Measurements from ENCODE around the gene PDZK1IP1. TPM values are rescaled to one million over a fixed set of nuclear protein-coding genes. Genes with fewer than 3 reads are reported as not detected.

PDZK1IP1 gene
- total RNA-seq, 1 experiment from 2014 or later = not detected

DNA sequence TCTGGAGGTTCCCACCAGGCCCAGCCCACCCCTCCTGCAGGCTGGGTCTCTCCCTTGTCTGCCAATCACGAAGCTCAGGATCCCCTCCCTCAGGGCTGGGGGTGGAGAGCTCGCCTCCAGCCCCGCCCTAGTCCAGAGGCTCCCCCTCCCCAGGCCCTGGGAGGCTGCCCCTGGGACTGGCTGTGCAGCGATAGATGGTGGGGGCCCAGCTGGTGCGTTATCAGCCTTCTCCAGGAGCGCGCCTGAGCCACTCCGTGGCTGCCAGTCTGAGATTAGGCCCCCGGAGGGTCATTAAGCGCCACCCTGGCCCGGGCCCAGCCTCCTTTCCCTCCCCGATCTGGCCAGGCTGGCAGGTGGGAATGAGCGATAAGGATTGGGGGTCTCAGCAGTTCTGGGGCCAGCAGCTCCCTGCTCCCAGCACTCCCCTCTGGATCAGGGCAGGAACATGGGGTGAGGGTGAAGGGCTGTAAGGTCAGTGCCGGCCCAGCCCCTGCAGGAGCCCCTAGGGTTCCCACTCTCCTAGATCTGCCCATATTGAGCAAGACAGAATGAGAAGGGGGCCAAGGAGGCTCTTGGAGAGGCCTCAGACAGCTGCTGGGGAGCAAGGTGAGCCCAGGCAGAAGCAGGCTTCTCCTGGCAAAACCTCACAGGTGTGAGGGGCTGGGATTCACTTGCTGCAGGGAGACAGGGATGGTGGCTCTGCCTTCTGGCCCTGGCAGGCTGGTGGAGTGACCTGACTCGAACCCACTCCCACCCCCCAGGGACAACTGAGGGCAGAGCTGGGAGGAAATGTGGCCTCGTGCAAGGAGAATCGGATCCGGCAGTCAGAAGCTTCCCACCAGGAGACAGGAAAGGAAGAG is 8.5 kb downstream of the PDZK1IP1 start:
- Histone ChIP-seq H3K36me3 (ENCODE audit: insufficient read depth, low read length, poor library complexity, severe bottlenecking) (no peaks in the 10 kb centered on the region), H3K9me3 (ENCODE audit: low read depth, low read length, poor library complexity, severe bottlenecking) (no peaks in the 10 kb centered on the region), H3K27me3 (replicated peaks; ENCODE audit: insufficient read depth, low read depth, low read length, poor library complexity) (peaks cover 10% of the 10 kb centered on the region), H3K27ac (ENCODE audit: low read depth, low read length, poor library complexity, severe bottlenecking) (no peak overlapping the region), H3K4me1 (ENCODE audit: insufficient read depth, low read length, poor library complexity, severe bottlenecking) (no peaks in the 10 kb centered on the region), H3K4me3 (ENCODE audit: low read depth, low read length, poor library complexity, severe bottlenecking) (no peak overlapping the region)
- TF ChIP-seq, protein P1, sequence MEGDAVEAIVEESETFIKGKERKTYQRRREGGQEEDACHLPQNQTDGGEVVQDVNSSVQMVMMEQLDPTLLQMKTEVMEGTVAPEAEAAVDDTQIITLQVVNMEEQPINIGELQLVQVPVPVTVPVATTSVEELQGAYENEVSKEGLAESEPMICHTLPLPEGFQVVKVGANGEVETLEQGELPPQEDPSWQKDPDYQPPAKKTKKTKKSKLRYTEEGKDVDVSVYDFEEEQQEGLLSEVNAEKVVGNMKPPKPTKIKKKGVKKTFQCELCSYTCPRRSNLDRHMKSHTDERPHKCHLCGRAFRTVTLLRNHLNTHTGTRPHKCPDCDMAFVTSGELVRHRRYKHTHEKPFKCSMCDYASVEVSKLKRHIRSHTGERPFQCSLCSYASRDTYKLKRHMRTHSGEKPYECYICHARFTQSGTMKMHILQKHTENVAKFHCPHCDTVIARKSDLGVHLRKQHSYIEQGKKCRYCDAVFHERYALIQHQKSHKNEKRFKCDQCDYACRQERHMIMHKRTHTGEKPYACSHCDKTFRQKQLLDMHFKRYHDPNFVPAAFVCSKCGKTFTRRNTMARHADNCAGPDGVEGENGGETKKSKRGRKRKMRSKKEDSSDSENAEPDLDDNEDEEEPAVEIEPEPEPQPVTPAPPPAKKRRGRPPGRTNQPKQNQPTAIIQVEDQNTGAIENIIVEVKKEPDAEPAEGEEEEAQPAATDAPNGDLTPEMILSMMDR (conservative IDR thresholded peaks at IDR 0.05; ENCODE audit: low read depth, low read length) = no peak
- TF ChIP-seq EZH2 (IDR thresholded peaks at IDR 0.05; ENCODE audit: borderline replicate concordance, low read depth, low read length, poor library complexity, severe bottlenecking) = no peak
- intact Hi-C loops (cut with micrococcal nuclease; ENCODE audit: unreplicated experiment) = no loop called here
- ChIA-PET CTCF (no interaction called here), POLR2A (ENCODE audit: low non-redundant PET) (no interaction called here)
- no peak for DNase-seq (ENCODE audit: low spot score)
- BruUV-seq (replicated peaks) = no TSS peak

DNA sequence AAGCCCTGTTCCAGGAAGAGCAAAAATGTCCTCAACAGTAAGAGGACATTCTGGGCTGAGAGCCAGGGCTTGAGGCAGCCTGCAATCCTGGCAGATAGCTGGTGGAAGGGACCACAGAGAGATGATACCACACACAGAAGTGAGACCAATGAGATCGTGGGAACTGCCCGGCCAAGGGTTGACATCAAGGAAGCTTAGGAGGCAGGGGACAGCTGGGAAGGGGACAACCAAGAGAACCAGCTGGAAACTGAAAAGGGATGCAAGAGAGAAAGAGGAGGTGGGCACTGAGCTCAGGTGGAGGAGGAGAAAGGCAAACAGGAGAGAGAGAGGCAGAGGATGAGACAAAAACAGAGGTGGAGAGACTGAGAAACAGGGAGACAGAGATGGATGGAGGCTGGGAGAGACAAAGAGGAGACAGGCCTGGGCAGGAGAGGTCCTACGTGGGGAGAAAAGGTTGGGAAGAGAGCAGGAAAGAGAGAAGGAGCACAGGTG is 9.2 kb downstream of the PDZK1IP1 start:
- BruUV-seq (replicated peaks) = no TSS peak
- Histone ChIP-seq H3K9me3 (ENCODE audit: low read depth, low read length, poor library complexity, severe bottlenecking) (no peaks in the 10 kb centered on the region), H3K4me3 (ENCODE audit: low read depth, low read length, poor library complexity, severe bottlenecking) (no peak overlapping the region), H3K27me3 (replicated peaks; ENCODE audit: insufficient read depth, low read depth, low read length, poor library complexity) (peaks cover 10% of the 10 kb centered on the region), H3K27ac (ENCODE audit: low read depth, low read length, poor library complexity, severe bottlenecking) (no peak overlapping the region), H3K36me3 (ENCODE audit: insufficient read depth, low read length, poor library complexity, severe bottlenecking) (no peaks in the 10 kb centered on the region), H3K4me1 (ENCODE audit: insufficient read depth, low read length, poor library complexity, severe bottlenecking) (no peaks in the 10 kb centered on the region)
- ChIA-PET CTCF (no interaction called here), POLR2A (ENCODE audit: low non-redundant PET) (no interaction called here)
- intact Hi-C loops (cut with micrococcal nuclease; ENCODE audit: unreplicated experiment) = no loop called here
- DNase-seq (ENCODE audit: low spot score) = no peak
- TF ChIP-seq, protein P1 (conservative IDR thresholded peaks at IDR 0.05; ENCODE audit: low read depth, low read length) = no peak
- TF ChIP-seq EZH2 (IDR thresholded peaks at IDR 0.05; ENCODE audit: borderline replicate concordance, low read depth, low read length, poor library complexity, severe bottlenecking) = no peak

- peak overlapping the region; percentile 42 for H3K4me3 ChIP-seq (ENCODE audit: low read depth, low read length, poor library complexity, severe bottlenecking)
- CTCF ChIA-PET = interaction anchor here (0.6 to 1.5 kb wide), 5 partner anchors 10 to 546 kb away, joined by 5 to 12 read pairs (median 8); partner anchors contain the start of genes PDZK1IP1 and STIL
- peaks cover 10% of the 10 kb centered on the region for H3K27me3 ChIP-seq (replicated peaks; ENCODE audit: insufficient read depth, low read depth, low read length, poor library complexity)
- H3K27ac ChIP-seq (ENCODE audit: low read depth, low read length, poor library complexity, severe bottlenecking) = no peak overlapping the region
- intact Hi-C loops (cut with micrococcal nuclease; ENCODE audit: unreplicated experiment) = loop anchor here (1.0 to 10.0 kb wide), 2 partner anchors 83 to 315 kb away; no protein-coding TSS in a partner anchor
- H3K9me3 ChIP-seq (ENCODE audit: low read depth, low read length, poor library complexity, severe bottlenecking) = no peaks in the 10 kb centered on the region
- no peak for TF ChIP-seq EZH2 (IDR thresholded peaks at IDR 0.05; ENCODE audit: borderline replicate concordance, low read depth, low read length, poor library complexity, severe bottlenecking)
- TF ChIP-seq, protein P1 (conservative IDR thresholded peaks at IDR 0.05; ENCODE audit: low read depth, low read length) = no peak
- no peaks in the 10 kb centered on the region for H3K4me1 ChIP-seq (ENCODE audit: insufficient read depth, low read length, poor library complexity, severe bottlenecking)
- BruUV-seq (replicated peaks) = no TSS peak
- H3K36me3 ChIP-seq (ENCODE audit: insufficient read depth, low read length, poor library complexity, severe bottlenecking) = no peaks in the 10 kb centered on the region
- POLR2A ChIA-PET (ENCODE audit: low non-redundant PET) = no interaction called here
- no peak for DNase-seq (ENCODE audit: low spot score)
Measured at GRCh38 chr1:47179988-47180563, 9.8 kb downstream of the PDZK1IP1 start.
